Stimulated activated CD8-positive, alpha-beta memory T cell treated with anti-CD3 and anti-CD28 coated beads, Interleukin-7, amount 100 ng/mL, for 1 hour (primary cell): Measurements from ENCODE around the gene SMAD1.
"Not testable (repeated sequence)": the region's sequence is repeated elsewhere in the genome, so short reads cannot be mapped to it uniquely, and the experiment has no call there.

Source experiments
- DNase-seq, 2 donors: peaks; one replicate each; pipeline ENCODE4 v3.0.0-alpha.2; 2020; ENCODE audit warnings: low read depth in 2 of 2

SMAD1 gene

GRCh38 chr4:145563293-145563985 lies 81.8 kb downstream of the SMAD1 start:
- DNase-seq: no peak

- DNase-seq: no peak
Measured at GRCh38 chr4:145564540-145564939, 82.9 kb downstream of the SMAD1 start.

GRCh38 chr4:145565328-145565727 lies 83.7 kb downstream of the SMAD1 start:
- no peak for DNase-seq

GRCh38 chr4:145566086-145566708 lies 84.5 kb downstream of the SMAD1 start:
- no peak for DNase-seq

DNA sequence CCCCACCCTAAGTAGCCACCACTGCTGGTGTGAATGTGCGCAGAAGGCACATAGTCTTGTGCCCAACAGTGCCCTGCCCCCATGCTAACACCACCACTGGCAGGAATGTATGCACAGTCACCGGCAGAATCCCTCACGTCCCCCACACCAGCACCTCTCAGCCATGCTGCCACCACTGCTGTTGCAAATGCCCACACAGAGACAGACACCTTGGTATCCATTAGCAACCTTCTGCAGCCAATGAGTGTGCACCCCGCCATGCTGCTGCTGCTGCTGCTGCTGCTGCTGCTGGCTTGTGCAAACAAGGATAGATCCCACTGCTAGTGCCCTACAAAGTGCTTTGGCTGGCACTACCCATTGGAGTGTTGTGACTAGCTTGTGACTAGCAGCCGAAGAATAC lies 85.1 kb downstream of the SMAD1 start:
- no peak for DNase-seq

- DNase-seq: no peak
Measured at GRCh38 chr4:145567516-145567915, 85.9 kb downstream of the SMAD1 start.

DNA sequence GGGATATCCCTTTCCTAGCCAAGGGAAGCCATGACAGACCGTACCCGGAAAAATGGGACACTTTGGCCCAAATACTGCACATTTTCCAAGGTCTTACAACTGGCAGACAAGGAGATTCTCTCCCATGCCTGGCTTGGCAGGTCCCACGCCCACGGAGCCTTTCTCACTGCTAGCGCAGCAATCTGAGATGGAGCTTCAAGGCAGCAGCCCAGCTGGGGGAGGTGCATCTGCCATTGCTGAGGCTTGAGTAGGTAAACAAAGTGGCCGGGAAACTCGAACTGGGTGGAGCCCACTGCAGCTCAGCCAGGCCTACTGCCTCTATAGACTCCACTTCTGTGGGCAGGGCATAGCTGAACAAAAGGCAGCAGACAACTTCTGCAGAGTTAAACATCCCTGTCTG lies 92.9 kb downstream of the SMAD1 start:
- DNase-seq: not testable (repeated sequence)

- DNase-seq: no peak
Measured at GRCh38 chr4:145580906-145581305, 99.3 kb downstream of the SMAD1 start.

DNA sequence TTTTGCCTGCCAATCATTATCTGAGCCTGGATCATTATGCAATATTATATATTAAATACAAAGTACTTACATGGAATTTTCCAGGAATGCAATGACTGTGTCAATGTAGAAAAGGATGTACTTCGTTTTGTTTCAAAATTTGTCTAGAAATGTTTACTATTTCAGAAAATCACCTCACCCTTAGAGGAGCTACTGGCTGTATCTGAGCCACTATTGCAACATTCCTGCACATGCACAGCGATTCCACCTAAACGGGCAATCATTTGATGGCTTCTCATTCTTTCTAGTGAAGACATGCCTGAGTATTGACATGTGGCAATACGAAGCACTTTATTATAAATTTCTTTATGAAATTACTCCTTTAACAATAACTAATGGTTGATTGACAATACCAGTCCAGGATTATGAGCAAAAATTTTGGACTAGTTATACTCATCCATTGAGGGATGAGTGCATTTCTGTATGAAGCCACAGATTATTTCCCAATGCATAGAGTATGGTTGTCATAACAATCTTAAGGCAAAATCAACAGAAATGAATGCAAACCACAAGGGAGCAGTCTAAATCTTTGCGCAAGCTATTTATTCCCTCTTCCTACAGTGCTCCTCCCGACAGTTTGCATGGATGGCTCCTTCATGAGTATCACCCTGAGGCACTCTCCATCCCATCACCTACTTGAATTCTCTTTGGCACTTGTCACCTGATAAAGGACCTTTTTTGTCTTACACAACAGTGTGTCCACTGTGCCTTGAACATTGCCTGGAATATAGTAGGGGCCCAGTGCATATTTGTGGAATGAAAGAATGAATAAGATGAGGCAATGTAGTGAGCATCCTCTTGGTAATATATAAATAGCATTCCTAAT lies 101.8 kb downstream of the SMAD1 start:
- DNase-seq: no peak

- no peak for DNase-seq
Measured at GRCh38 chr4:145587088-145587754, 105.6 kb downstream of the SMAD1 start.

DNA sequence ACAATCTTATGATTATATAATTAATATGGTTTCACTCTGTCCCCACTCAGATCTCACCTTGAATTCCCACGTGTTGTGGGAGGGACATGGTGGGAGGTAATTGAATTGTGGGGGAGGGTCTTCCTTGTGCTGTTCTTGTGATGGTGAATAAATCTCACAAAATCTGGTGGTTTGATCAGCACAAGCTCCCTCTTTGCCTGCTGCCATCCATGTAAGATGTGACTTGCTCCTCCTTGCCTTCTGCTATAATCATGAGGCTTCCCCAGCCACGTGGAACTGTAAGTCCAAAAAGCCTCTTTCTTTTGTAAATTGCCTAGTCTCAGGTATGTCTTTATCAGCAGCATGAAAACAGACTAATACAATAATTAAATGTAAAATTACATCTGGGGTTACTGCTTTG lies 107.7 kb downstream of the SMAD1 start:
- DNase-seq: not testable (repeated sequence)

- no peak for DNase-seq
Measured at GRCh38 chr4:145589916-145590702, 108.5 kb downstream of the SMAD1 start.

DNA sequence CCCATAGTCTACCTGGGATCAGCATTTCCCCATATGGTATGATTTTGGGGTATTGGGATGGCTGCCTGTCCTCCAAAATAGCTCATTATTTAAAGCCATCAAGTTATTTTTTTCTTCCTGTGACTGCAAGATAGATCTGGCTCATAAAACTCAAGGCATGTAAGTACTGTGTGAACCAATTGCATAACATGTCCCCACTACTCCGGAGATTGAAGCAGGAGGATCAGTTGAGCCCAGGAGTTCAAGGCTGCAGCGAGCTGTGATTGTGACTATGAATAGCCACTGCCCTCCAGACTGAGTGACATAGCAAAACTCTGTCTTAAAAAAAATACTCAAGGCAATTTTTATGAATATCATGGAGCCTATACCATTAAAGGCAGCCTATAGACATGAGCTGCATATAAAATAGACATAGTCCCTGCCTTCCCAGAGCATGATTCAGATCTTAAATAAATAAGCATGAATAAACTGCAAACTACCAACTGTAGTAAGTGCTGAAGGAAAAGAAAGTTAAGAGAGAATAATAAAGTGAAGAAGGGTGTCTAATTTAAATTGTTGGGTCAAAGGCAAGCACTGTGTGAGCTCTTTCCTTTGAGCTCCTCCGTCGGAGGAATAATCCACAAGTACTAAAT lies 120.6 kb downstream of the SMAD1 start:
- no peak for DNase-seq

DNA sequence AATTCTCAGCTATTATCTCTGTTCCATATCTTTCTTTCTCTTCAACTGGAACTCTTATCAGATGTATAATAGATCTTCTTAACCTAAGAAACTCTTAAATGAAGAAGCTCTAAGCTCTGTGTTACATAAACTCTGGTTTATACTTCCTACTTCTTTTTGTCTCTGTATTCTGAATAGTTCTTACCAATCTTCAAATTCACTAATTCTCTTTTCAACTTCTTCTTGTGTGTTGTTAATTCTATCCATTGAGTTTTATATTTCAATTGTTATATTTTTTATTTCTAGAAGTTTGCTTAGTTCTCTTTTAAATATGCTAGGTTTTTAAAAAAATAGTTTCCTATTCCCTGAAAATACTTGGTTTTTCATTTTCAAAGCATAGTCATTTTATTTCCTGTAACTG lies 124.3 kb downstream of the SMAD1 start:
- DNase-seq: no peak
